SK-N-SH (cell line): ENCODE measurements around the gene INSYN1.

ENCODE experiments used
- EP300 ChIP-seq, 2 experiments: IDR thresholded peaks; 2 replicates each; pipeline versions ENCODE4 v1.4.0 to v1.6.1; 2012; ENCODE audit warnings: borderline replicate concordance in 1 of 2, low read depth in 1 of 2, low read length in 1 of 2
- FOXJ3 ChIP-seq: sonication (generic); formaldehyde crosslinking; IDR thresholded peaks from 2 replicates; pipeline ENCODE4 v1.5.1; 2020; ENCODE audit warnings: mild to moderate bottlenecking, missing genetic modification reagents
- JUND ChIP-seq: IDR thresholded peaks from 2 replicates; pipeline ENCODE4 v1.4.0; 2012
- MEF2A ChIP-seq: IDR thresholded peaks from 2 replicates; pipeline ENCODE4 v1.4.0; 2012; ENCODE audit warnings: low read depth, borderline replicate concordance
- MXI1 ChIP-seq: IDR thresholded peaks from 2 replicates; pipeline ENCODE4 v1.6.1; 2012; ENCODE audit warnings: mild to moderate bottlenecking, low read depth, low read length, improper control_type of control experiment
- POLR2AphosphoS5 ChIP-seq: IDR thresholded peaks from 2 replicates; pipeline ENCODE4 v1.6.1; 2012; ENCODE audit warnings: low read depth, low read length
- RAD21 ChIP-seq: IDR thresholded peaks from 2 replicates; pipeline ENCODE4 v1.6.1; 2012; ENCODE audit warnings: mild to moderate bottlenecking, low read length
- RFX5 ChIP-seq: IDR thresholded peaks from 2 replicates; pipeline ENCODE4 v1.6.1; 2012; ENCODE audit warnings: mild to moderate bottlenecking, improper control_type of control experiment, low read length
- SIN3A ChIP-seq: IDR thresholded peaks from 2 replicates; pipeline ENCODE4 v1.6.1; 2012; ENCODE audit warnings: low read depth, mild to moderate bottlenecking, low read length, moderate library complexity, borderline replicate concordance
- TAF1 ChIP-seq: IDR thresholded peaks from 2 replicates; pipeline ENCODE4 v1.6.1; 2012; ENCODE audit warnings: low read depth, mild to moderate bottlenecking, low read length, moderate library complexity, borderline replicate concordance
- TF ChIP-seq, protein P1 (sequence below): fragments of 200-600 bp; sonication (generic); IDR thresholded peaks from 2 replicates; pipeline ENCODE4 v1.6.1; 2017; ENCODE audit warnings: antibody characterized with exemption, mild to moderate bottlenecking, moderate library complexity

DNA sequence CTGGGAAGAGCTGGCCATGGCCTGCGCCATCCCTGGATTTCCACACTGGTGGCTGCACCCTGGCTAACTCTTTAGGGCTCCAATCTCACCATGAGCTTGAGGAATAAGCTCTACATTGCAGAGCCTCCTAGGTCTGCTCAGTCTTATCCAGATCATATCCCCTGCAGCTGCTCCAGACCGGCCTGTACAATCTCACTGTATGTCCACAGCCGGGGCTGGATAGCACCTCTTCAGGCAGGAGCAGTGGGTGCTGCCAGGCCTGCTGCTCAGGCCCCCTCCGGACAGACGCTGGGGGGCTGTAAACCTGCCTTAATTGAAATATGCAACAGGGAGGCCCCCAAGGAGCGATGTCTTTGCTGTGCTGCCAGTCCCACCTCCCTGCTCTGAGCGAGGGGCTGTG, 15.6 kb downstream of the INSYN1 start:
- TF ChIP-seq, protein P1, sequence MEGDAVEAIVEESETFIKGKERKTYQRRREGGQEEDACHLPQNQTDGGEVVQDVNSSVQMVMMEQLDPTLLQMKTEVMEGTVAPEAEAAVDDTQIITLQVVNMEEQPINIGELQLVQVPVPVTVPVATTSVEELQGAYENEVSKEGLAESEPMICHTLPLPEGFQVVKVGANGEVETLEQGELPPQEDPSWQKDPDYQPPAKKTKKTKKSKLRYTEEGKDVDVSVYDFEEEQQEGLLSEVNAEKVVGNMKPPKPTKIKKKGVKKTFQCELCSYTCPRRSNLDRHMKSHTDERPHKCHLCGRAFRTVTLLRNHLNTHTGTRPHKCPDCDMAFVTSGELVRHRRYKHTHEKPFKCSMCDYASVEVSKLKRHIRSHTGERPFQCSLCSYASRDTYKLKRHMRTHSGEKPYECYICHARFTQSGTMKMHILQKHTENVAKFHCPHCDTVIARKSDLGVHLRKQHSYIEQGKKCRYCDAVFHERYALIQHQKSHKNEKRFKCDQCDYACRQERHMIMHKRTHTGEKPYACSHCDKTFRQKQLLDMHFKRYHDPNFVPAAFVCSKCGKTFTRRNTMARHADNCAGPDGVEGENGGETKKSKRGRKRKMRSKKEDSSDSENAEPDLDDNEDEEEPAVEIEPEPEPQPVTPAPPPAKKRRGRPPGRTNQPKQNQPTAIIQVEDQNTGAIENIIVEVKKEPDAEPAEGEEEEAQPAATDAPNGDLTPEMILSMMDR, result no peak
- TF ChIP-seq RFX5, result no peak
- TF ChIP-seq MEF2A, result no peak
- no peak for TF ChIP-seq JUND
- TF ChIP-seq TAF1, result no peak
- no peak for TF ChIP-seq EP300 (IDR thresholded peaks at IDR 0.05; ENCODE audit: borderline replicate concordance in 1 of 2, low read depth in 1 of 2, low read length in 1 of 2)
- TF ChIP-seq POLR2AphosphoS5, result no peak
- TF ChIP-seq RAD21, result no peak; the same call in 1 of the 2 replicates
- no peak for TF ChIP-seq MXI1
- no peak for TF ChIP-seq FOXJ3 (CRISPR knock-in tag)
- TF ChIP-seq SIN3A, result no peak
